HEK293 (cell line): ENCODE measurements around the gene MAP3K4.

Experiments used
- ZNF423 ChIP-seq: fragments of 450-650 bp; formaldehyde crosslinking; IDR thresholded peaks from 2 replicates; pipeline ENCODE4 v1.5.1; 2016; ENCODE audit warnings: missing biosample characterization, missing genetic modification characterization
- TF ChIP-seq, protein P1 (sequence below): fragments of 450-650 bp; formaldehyde crosslinking; IDR thresholded peaks from 2 replicates; pipeline ENCODE4 v1.5.1; 2016; ENCODE audit warnings: missing biosample characterization, missing genetic modification characterization

DNA sequence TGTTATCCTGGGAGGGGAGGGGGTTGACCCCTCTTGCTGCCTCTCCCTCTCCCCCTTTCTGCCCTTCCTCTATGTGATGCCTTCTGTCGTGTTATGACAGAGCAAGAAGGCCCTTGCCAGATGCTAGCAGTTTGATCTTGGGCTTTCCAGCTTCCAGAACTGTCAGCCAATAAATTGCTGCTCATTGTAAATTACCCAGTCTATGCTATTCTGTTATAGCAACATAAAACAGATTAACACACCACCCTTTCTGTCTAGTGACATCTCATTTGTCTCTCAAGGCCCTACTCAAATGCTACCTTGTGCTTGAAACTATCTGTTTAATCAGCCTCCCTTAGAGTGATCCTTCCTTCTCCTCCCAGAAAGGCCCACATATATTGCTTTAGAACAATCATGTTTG, 16.4 kb upstream of the MAP3K4 start:
- TF ChIP-seq, protein P1, sequence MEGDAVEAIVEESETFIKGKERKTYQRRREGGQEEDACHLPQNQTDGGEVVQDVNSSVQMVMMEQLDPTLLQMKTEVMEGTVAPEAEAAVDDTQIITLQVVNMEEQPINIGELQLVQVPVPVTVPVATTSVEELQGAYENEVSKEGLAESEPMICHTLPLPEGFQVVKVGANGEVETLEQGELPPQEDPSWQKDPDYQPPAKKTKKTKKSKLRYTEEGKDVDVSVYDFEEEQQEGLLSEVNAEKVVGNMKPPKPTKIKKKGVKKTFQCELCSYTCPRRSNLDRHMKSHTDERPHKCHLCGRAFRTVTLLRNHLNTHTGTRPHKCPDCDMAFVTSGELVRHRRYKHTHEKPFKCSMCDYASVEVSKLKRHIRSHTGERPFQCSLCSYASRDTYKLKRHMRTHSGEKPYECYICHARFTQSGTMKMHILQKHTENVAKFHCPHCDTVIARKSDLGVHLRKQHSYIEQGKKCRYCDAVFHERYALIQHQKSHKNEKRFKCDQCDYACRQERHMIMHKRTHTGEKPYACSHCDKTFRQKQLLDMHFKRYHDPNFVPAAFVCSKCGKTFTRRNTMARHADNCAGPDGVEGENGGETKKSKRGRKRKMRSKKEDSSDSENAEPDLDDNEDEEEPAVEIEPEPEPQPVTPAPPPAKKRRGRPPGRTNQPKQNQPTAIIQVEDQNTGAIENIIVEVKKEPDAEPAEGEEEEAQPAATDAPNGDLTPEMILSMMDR: no peak
- TF ChIP-seq ZNF423 (tag by site-specific recombination): no peak
